H54 (cell line): ENCODE measurements around the gene FLVCR2.

Source experiments
- DNase-seq: peaks from one replicate; pipeline ENCODE4 v3.0.0; 2011; ENCODE audit warnings: low spot score, mixed read lengths; ENCODE audit not compliant: insufficient read length
- FAIRE-seq: peaks from 3 replicates; lab custom pipeline; 2011; peaks lifted over from hg19 to GRCh38; lab: Jason Lieb, UNC
- POLR2A ChIP-seq: IDR thresholded peaks from 2 replicates; pipeline ENCODE4 v1.6.1; 2011; ENCODE audit warnings: low read depth, mild to moderate bottlenecking, low read length

The FLVCR2 gene

DNA sequence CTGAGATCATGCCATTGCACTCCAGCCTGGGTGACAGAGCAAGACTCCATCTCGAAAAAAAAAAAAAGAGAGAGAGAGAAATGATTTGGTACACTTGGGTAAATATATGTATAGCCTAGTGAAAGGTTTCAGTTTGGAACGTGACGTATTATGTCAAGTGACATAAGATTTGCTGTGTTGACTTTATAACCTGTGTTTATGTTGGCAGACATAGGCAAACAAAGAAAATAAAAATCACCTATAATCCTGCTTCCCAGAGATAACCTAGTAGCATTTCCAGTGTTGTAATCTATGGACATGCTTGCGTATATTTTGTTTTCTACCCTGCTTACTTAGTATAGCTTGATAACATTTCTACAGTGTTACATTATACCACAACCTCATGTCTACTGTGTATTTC lies 65.6 kb downstream of the FLVCR2 start:
- DNase-seq (no peak), FAIRE-seq (no peak)
- TF ChIP-seq POLR2A = no peak

- DNase-seq = no peak
Measured at GRCh38 chr14:75645056-75645455, 66.6 kb downstream of the FLVCR2 start.

GRCh38 chr14:75646762-75647161 lies 68.3 kb downstream of the FLVCR2 start:
- FAIRE-seq (no peak), DNase-seq (no peak)
- no peak for TF ChIP-seq POLR2A

More at GRCh38 chr14:75645056-75645455, 66.6 kb downstream of the FLVCR2 start:
- no peak for FAIRE-seq
- TF ChIP-seq POLR2A = no peak

- TF ChIP-seq POLR2A = no peak
- DNase-seq (no peak), FAIRE-seq (no peak)
Measured at GRCh38 chr14:75647640-75648039, 69.2 kb downstream of the FLVCR2 start.

DNA sequence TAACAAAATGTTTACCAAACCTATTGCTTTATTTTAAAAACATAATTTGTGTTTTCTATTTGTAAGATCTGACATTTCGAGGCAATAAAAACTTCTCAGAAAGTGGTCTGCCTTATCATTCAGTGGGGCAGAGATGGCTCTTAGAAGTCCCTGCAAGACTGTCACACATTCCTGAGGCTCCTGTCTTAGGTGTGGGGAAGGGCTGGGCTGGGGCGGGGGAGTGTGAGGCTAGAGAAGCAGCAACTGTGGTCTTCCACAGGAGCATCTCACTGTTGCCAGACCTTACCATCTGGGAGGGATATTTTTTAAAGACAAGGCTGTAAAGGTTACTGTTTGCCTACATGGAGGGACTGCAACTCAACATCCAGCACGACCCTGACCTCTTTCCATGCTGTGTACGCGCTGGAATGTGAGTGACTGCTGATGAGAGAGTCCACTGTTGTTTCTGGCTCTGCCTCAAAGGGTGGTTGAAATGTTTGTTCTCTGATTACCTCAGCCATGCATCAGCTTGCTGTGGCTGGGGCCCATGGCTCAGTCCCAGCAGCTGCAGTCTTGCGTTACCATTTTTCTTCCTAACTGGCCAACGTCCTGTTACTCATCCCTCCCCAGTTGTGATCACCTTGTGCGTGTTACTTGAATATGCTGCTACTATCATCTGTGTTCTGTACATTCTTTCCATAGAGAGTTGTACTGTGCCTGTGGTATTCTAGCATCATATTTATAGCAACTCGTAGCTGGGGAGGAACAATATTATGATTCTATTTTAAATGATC lies 69.8 kb downstream of the FLVCR2 start:
- FAIRE-seq (peak; percentile 92), DNase-seq (peak; percentile 52)
- TF ChIP-seq POLR2A = no peak

DNA sequence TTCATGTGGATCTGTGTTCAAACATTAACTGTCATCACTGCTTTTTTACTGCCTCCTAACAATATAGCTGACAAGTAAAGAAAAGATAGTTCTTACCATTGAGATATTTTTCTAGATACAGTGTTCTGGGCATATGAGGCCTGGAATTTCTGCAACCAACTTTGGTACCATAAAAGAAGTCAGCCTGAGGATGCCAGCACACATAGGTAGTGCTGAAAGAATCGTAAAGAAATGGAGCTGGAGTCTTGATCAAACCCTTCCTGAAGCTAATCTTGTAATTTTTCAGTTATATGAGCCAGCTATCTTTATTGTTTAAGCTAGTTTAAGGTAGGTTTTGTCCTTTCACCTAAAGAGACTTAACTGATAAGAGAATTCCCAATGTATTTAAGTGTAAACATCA lies 70.9 kb downstream of the FLVCR2 start:
- FAIRE-seq = no peak
- TF ChIP-seq POLR2A = no peak

GRCh38 chr14:75649773-75650172 lies 71.4 kb downstream of the FLVCR2 start:
- DNase-seq = no peak
- FAIRE-seq = no peak
- TF ChIP-seq POLR2A = no peak

More for the DNA sequence above, 70.9 kb downstream of the FLVCR2 start:
- DNase-seq = no peak

DNA sequence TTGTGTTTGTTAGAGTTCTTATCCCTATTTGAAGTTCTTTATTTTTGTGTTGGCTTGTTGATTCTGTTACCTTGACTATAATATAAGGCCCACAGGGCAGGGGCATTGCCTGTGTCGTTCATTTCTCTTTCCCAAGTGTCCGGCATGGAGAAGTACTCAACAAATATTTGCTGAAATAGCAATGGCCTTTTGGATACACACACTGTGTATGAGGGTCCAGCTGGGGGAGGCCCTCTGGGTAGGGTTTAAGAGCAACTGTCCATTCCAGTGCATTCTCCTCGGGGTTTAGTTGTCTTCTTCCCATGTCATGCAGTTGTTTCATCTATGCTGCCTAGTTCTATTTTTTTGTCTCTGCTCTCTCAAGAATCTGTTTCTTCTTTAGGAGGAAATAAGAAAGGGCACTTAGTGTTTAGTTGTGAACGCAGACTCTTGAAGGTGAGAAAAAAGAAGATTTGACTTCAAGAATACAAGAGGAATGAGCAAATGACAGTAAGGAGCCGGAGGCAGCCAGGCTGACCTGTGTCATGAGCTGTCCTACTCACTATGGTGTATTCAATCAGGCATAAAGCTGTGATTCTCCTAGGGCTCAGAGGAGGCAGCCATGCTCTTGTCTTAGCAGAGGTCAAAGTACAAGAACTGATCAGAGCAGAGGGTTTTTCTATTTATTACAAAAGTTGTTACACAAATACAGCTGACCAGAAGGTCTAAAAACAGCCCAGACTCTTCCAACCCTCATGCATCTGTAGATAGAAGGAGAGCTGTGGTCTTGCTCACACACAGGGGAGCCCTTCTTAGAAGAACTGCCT lies 72.0 kb downstream of the FLVCR2 start:
- TF ChIP-seq POLR2A = no peak
- no peak for DNase-seq
- no peak for FAIRE-seq

- FAIRE-seq (no peak), DNase-seq (no peak)
- TF ChIP-seq POLR2A = no peak
Measured at GRCh38 chr14:75653563-75653962, 75.1 kb downstream of the FLVCR2 start.

DNA sequence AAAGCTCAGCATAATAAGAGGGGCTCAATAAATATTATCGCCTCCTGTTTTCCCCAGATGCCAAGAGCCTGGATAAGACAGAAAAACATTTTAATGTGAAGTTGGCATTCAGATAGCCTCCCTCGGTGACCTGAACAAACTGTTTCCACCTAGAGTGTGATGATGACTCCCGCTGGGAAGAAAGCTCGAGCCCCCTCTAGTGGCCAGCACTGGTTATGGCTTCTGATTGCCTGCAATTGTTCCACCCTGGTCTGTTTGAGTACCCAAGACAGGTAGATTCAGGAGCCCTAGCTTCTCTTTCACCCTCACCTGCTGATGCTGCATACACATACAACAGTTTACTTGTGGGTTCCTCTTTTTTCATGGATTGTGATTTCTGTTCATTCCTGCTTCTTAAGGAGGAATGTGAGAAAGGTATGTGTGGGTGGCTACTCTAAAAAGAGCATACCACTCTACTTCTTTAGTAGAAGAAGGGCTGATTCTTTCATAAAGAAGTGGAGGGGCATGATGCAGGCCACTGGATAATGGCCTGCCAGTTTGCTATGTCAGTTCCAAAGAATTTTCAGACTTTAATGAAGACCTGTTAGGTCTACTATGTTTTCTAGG lies 75.8 kb downstream of the FLVCR2 start:
- FAIRE-seq (peak; percentile 89), DNase-seq (peak; percentile 44)
- no peak for TF ChIP-seq POLR2A

DNA sequence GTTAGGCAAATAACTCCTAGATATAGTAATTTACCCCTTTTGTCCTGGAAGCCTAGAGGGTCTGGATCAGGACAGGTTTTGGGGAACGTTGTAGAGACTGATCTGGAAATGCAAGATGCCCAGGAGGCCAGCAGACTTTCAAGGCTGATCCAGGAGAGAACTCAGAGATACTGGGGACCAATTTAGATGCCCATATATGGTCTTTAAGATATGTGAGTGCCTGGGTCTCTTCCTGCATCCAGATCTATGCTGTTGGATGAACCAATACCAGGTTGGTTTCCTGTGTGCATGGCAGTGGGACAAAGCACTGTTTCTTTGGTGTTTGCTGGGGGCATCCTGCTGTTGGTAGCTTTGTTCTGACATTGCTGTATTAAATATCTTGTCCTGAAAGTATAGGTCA lies 76.8 kb downstream of the FLVCR2 start:
- no peak for TF ChIP-seq POLR2A
- FAIRE-seq = no peak
- no peak for DNase-seq

GRCh38 chr14:75657331-75657730 lies 78.9 kb downstream of the FLVCR2 start:
- no peak for FAIRE-seq
- no peak for DNase-seq
- no peak for TF ChIP-seq POLR2A

DNA sequence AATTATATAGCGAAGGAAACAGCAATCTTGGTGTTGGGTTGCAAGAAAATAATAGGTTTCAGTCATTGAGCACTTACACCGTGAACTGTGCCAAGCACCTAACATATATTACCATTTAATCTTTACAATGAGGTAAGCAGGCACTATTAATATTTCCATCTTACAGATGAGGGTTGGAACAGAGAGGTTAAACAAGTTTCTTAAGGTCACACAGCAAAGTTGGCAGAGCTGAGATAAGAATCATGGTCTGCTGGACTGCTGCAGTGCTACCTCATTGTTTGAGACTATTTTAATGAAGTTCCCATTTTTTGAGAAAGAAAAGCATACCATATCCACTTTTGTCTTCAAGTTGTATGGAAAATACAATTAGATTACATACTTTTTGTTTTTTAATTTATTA lies 80.5 kb downstream of the FLVCR2 start:
- FAIRE-seq = no peak
- no peak for TF ChIP-seq POLR2A

GRCh38 chr14:75660238-75660629 lies 81.8 kb downstream of the FLVCR2 start:
- FAIRE-seq = no peak
- TF ChIP-seq POLR2A = no peak

More for the DNA sequence above, 80.5 kb downstream of the FLVCR2 start:
- no peak for DNase-seq

More at GRCh38 chr14:75660238-75660629, 81.8 kb downstream of the FLVCR2 start:
- no peak for DNase-seq
